Gastrocnemius medialis (tissue), 4 donors: ENCODE results near the gene ACOT13. TPM values are rescaled to one million over a fixed set of nuclear protein-coding genes. Genes with fewer than 3 reads are reported as not detected.

Source experiments
- ATAC-seq, 2 donors: fragments of 150-250 bp; one replicate each; pipeline ENCODE4 v1.9.1; 2016
- DNase-seq, 2 donors: peaks; one replicate each; pipeline ENCODE4 v3.0.0-alpha.2; 2019
- H3K27ac ChIP-seq, 4 donors: fragments of 200-600 bp; sonication (generic); 1 replicate in 1 of 4; 2 replicates in 3 of 4; pipeline ENCODE4 v1.5.1; 2016 to 2018; ENCODE audit warnings: mild to moderate bottlenecking in 2 of 4, moderate library complexity in 1 of 4
- H3K27me3 ChIP-seq, 3 donors: fragments of 200-600 bp; sonication (generic) in 2 of 3; 1 replicate in 1 of 3; 2 replicates in 2 of 3; pipeline versions ENCODE4 v1.5.1 to v1.6.0; 2016 to 2019; ENCODE audit warnings: mild to moderate bottlenecking in 1 of 3, moderate library complexity in 1 of 3
- H3K36me3 ChIP-seq, 2 donors: fragments of 200-600 bp; sonication (generic) in 1 of 2; one replicate each; pipeline ENCODE4 v1.5.1; 2017 to 2018
- H3K4me1 ChIP-seq, 2 donors: fragments of 200-600 bp; sonication (generic) in 1 of 2; one replicate each; pipeline ENCODE4 v1.5.1; 2016 to 2017; ENCODE audit warnings: mild to moderate bottlenecking in 2 of 2
- H3K4me3 ChIP-seq, 4 donors: fragments of 200-600 bp; sonication (generic) in 3 of 4; 1 replicate in 1 of 4; 2 replicates in 3 of 4; pipeline ENCODE4 v1.5.1; 2016 to 2019; ENCODE audit warnings: mild to moderate bottlenecking in 2 of 4
- H3K9me3 ChIP-seq, 3 donors: fragments of 200-600 bp; sonication (generic) in 2 of 3; 1 replicate in 1 of 3; 2 replicates in 2 of 3; pipeline ENCODE4 v1.5.1; 2016 to 2019
- CTCF ChIP-seq, 5 experiments: fragments of 450-650 bp in 3 of 5; fragments of 200-600 bp in 2 of 5; sonication (generic) in 2 of 5; IDR thresholded peaks in 4 of 5; conservative IDR thresholded peaks in 1 of 5; 1 replicate in 4 of 5; 2 replicates in 1 of 5; pipeline ENCODE4 v1.5.1; 2016 to 2019; ENCODE audit warnings: antibody characterized with exemption in 5 of 5, mild to moderate bottlenecking in 3 of 5, moderate library complexity in 3 of 5
- POLR2A ChIP-seq, 2 donors: fragments of 450-650 bp; IDR thresholded peaks; one replicate each; pipeline ENCODE4 v1.6.1; 2017; ENCODE audit warnings: antibody characterized with exemption in 2 of 2, mild to moderate bottlenecking in 2 of 2, moderate library complexity in 2 of 2
- in situ Hi-C, 4 donors: fragments of 200-750 bp; cut with MboI; loops; one replicate each; pipeline versions ENCODE4 v1.15.0 to v1.8.0; 2017; ENCODE audit warnings: low sequenced_read_pairs in 4 of 4
- intact Hi-C: fragments of 100-400 bp; cut with DNase I; formaldehyde crosslinking; loops from one replicate; pipeline ENCODE4 v1.15.1; 2023; ENCODE audit warnings: low total_unique reads
- total RNA-seq, 4 donors: library from RNA; depleted of rRNA; stranded (reverse); fragments of >200 nt; gene quantifications; one replicate each; pipeline versions ENCODE4 v1.1.0 to v1.2.3, GENCODE V29; 2016

Gene ACOT13
- total RNA-seq, 4 donors from 2014 or later: 13.6 to 28.2 (median 21.1) TPM

- H3K9me3 ChIP-seq: no peaks in the 10 kb centered on the region
- in situ Hi-C loops (loop anchor here in 2 of 4 donors (10.0 to 25.0 kb wide), 3 partner anchors 55 to 325 kb away; partner anchors contain the start of genes GMNN (in 1 of the 2) and MRS2 (in 1 of the 2)), intact Hi-C loops (loop anchor here (5.0 kb wide), 1 partner anchor 227 kb away; the partner anchor contains the start of gene ALDH5A1)
- peaks cover 0 to 27% of the 10 kb centered on the region in 2 donors for H3K36me3 ChIP-seq
- ATAC-seq: no peak
- TF ChIP-seq CTCF (IDR thresholded peaks at IDR 0.05 in 4 of 5, conservative IDR thresholded peaks at IDR 0.05 in 1 of 5) (no peak), POLR2A (IDR thresholded peaks at IDR 0.05) (no peak)
- H3K27ac ChIP-seq: peak within 1 kb of the TSS; percentile 93 to 100 (median 98)
- no peaks in the 10 kb centered on the region for H3K27me3 ChIP-seq
- peaks cover 42 to 50% of the 10 kb centered on the region in 2 donors for H3K4me1 ChIP-seq
- H3K4me3 ChIP-seq: peak within 1 kb of the TSS; percentile 82 to 99 (median 87)
- DNase-seq: no peak
Measured at GRCh38 chr6:24719125-24719971, 52.5 kb downstream of the ACOT13 start, which contains the start of gene C6orf62. C6orf62 (minus strand) TSS chr6:24719154; CDS start chr6:24718668, 486 bp downstream.

GRCh38 chr6:24720131-24720603, 53.3 kb downstream of the ACOT13 start:
- no peak for TF ChIP-seq POLR2A (IDR thresholded peaks at IDR 0.05)
- no peak for TF ChIP-seq CTCF (IDR thresholded peaks at IDR 0.05 in 4 of 5, conservative IDR thresholded peaks at IDR 0.05 in 1 of 5)
- peaks cover 34 to 42% of the 10 kb centered on the region in 2 donors for H3K4me1 ChIP-seq
- peaks cover 0 to 19% of the 10 kb centered on the region in 2 donors for H3K36me3 ChIP-seq
- H3K27me3 ChIP-seq: no peaks in the 10 kb centered on the region
- peak overlapping the region; percentile 93 to 100 (median 98) for H3K27ac ChIP-seq
- DNase-seq: peak; percentile 20 to 51
- intact Hi-C loops: loop anchor here (2.0 to 5.0 kb wide), 2 partner anchors 187 to 1273 kb away; no protein-coding TSS in a partner anchor
- in situ Hi-C loops: loop anchor here in 1 of 4 donors (25.0 kb wide), 1 partner anchor 308 kb away; the partner anchor contains the start of gene MRS2
- H3K9me3 ChIP-seq: no peaks in the 10 kb centered on the region
- peak overlapping the region; percentile 82 to 99 (median 87) for H3K4me3 ChIP-seq
- peak; percentile 26 to 30 for ATAC-seq

GRCh38 chr6:24720604-24721460, 54.0 kb downstream of the ACOT13 start:
- H3K4me3 ChIP-seq: peak overlapping the region; percentile 82 to 99 (median 87)
- H3K27ac ChIP-seq: peak overlapping the region; percentile 93 to 100 (median 98)
- no peaks in the 10 kb centered on the region for H3K9me3 ChIP-seq
- in situ Hi-C loops: loop anchor here in 1 of 4 donors (25.0 kb wide), 1 partner anchor 309 kb away; the partner anchor contains the start of gene MRS2
- peak; percentile 100 for DNase-seq
- peak; percentile 85 to 88 for ATAC-seq
- TF ChIP-seq POLR2A (IDR thresholded peaks at IDR 0.05): peak; percentile 99 to 100
- TF ChIP-seq CTCF (IDR thresholded peaks at IDR 0.05 in 4 of 5, conservative IDR thresholded peaks at IDR 0.05 in 1 of 5): peak in 2 of 5 experiments; percentile 23 to 26
- intact Hi-C loops: loop anchor here (1.0 to 5.0 kb wide), 4 partner anchors 54 to 1272 kb away; partner anchors contain the start of gene TDP2
- peaks cover 29 to 37% of the 10 kb centered on the region in 2 donors for H3K4me1 ChIP-seq
- peaks cover 0 to 12% of the 10 kb centered on the region in 2 donors for H3K36me3 ChIP-seq
- H3K27me3 ChIP-seq: no peaks in the 10 kb centered on the region
